ENCODE data around the gene ARSK. TPM values are rescaled to one million over a fixed set of nuclear protein-coding genes. Genes with fewer than 3 reads are reported as not detected.

ARSK gene
- total RNA-seq, 1 donor from 2014 or later, result 5.9 TPM

DNA sequence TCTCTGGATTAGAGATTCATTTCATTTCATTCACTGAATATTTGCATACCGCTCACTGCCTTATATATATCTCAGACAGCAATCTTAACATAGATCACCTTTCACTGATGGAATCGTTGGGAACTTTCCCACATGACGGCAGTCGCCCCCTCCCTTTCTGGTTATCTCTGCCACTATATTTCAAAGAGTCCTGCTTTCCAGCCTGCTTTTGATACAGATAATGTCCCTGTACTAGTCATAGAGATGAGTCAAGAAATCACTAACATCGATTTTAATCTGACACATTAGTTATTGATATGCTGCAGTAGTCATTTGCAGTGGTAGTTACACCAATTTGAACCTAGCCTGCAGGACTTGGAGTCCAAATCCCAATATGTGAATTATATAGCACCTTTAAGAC is 8.5 kb downstream of the ARSK start:
- DNase-seq (ENCODE audit: low spot score), result no peak

- DNase-seq (ENCODE audit: low spot score), result no peak
These were observed 9.5 kb downstream of the ARSK start for GRCh38 chr5:95564450-95564849.

GRCh38 chr5:95565280-95565920 is 10.5 kb downstream of the ARSK start:
- no peak for DNase-seq (ENCODE audit: low spot score)

- no peak for DNase-seq (ENCODE audit: low spot score)
These were observed 17.1 kb downstream of the ARSK start for GRCh38 chr5:95572016-95572415.

- no peak for DNase-seq (ENCODE audit: low spot score)
These were observed 26.7 kb downstream of the ARSK start for GRCh38 chr5:95581576-95581975.

DNA sequence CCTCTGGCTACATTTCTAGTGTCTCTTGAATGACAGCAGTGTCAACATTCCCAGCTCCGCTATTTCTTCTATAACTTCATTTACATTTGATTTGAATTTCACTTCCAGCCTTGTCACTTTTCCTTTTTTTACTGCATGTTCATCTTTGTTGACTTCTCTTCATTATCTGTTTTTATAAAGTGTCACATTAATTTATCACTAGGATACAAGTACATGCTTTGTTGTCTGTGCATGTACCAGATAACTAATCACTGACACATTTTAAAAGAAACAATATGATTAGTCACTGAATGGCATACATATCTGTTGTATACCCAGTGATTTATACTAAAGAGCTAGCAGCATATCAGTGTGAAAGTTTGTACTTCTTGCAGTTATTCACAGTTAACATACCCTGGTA is 29.1 kb downstream of the ARSK start:
- DNase-seq (ENCODE audit: low spot score), result no peak

DNA sequence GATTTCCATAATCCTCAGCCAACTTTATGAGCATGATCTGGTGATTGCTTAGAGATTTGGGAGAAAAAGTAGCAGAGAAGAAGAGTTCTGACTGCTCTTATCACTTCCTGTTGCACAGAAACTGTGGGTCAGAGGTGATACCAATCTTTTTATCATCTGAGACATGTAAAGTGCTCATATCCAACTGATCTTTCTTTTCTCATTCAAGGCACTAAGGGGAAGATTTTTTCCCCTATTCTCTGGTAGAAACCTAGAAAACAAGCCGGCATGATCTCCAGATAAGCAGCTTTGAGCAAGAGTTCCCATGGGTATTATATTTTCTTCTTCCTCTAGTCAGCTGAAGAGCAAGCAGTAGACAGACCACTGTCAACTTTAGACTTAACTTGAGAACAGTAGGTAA is 36.0 kb downstream of the ARSK start:
- no peak for DNase-seq (ENCODE audit: low spot score)

DNA sequence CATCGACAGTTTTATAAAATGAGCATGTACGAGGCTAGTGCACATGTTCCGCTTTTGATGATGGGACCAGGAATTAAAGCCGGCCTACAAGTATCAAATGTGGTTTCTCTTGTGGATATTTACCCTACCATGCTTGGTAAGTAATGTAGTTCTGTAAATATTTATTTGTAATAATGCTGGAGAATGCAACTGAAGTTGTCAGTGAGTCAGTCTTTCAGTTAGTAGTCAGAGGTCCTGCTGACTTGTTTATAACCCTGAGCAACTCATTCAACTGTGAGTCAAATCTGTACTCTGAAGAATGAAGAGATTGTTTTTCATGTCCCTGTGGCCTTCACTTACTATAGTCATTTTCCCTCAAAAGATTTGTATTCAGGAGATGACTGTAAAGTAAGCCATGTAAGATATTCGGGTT is 36.6 kb downstream of the ARSK start:
- DNase-seq (ENCODE audit: low spot score), result no peak

GRCh38 chr5:95595289-95595931 is 40.5 kb downstream of the ARSK start:
- DNase-seq (ENCODE audit: low spot score), result no peak

DNA sequence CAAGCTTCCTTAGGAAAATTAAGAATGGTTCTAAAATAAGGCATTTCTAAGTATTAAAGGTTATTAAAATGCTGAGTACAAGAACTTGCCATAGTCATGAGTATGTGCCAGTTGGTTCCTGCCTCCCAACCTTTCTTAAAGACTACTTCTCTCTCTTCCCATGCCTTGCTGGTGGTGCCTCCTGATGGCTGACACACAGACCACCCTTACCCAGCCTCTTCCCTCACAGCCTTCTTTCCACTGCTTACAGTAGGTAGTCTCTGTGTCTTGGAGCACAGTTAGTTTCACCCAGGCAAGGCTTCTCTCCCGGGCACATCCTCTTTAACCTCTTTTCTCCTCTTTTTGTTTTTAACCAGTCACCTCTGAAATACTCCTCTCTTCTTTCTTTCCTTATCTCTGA is 44.4 kb downstream of the ARSK start:
- DNase-seq (ENCODE audit: low spot score), result no peak

GRCh38 chr5:95600557-95600956 is 45.7 kb downstream of the ARSK start:
- DNase-seq (ENCODE audit: low spot score), result no peak

DNA sequence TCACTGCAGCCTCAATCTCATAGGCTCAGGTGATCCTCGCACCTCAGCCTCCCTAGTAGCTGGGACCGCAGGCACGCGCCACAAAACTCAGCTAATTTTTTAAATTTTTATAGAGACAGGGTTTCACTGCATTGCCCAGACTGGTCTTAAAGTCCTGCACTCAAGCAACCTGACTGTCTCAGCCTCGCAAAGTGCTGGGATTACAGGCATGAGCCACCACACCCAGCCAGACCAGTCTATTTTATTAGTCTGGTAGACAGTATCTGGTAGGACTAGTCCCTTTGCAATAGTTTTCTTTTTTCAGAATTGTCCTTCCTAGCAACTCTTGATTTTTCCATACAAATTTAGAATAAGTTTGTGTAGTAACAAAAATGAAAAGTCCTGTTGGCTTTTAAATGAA is 50.9 kb downstream of the ARSK start:
- no peak for DNase-seq (ENCODE audit: low spot score)

- no peak for DNase-seq (ENCODE audit: low spot score)
These were observed 51.5 kb downstream of the ARSK start for GRCh38 chr5:95606419-95606818.

DNA sequence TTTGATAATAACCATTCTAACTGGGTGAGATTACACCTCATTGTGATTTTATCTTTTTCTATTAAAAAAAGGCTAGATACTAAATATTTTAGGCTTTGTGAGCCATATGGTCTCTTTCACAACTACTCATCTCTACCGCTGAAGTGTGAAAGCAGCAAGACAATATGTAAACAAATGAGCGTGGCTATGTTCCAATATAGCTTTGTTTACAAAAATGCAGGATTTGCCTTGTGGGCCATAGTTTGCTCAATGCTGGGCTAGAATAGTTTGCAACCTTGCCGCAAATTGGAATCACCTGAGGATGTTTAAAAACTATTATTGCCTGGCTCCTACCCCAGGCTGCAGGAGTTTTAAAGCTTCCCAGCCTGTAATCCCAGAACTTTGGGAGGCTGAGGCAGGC is 54.8 kb downstream of the ARSK start:
- DNase-seq (ENCODE audit: low spot score), result no peak

GRCh38 chr5:95610546-95610945 is 55.6 kb downstream of the ARSK start:
- no peak for DNase-seq (ENCODE audit: low spot score)

DNA sequence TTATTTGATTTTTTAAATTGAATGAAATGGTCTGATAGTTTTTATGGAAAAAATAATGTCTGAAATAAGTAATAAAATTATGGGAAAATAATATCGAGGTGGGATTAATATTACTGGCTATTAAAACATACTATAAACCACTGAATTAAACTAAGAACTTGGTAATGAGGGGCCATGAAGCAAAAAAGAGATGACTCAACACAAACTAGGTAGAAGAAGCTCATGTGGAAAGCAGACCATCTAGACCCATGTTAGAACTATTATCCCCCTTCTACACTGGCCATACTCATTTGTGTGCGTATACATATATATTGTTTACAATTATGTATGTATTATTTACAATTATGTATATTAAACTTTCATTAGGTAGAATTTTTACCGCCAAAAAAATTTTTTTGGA is 56.5 kb downstream of the ARSK start:
- DNase-seq (ENCODE audit: low spot score), result no peak

- no peak for DNase-seq (ENCODE audit: low spot score)
These were observed 58.6 kb downstream of the ARSK start for GRCh38 chr5:95613514-95613913.

DNA sequence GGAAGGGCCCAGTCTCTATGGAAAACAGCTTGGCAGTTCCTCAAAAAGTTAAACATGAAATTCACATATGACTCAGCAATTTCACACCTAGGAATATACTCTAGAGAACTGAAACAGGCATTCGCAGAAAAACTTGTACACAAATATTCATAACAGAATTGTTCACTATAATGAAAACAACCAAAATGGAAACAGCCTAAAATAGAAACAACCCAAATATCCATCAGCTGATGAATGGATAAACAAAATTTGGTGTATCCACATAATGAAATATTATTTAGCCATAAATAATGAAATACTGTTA is 60.2 kb downstream of the ARSK start:
- DNase-seq (ENCODE audit: low spot score), result no peak

DNA sequence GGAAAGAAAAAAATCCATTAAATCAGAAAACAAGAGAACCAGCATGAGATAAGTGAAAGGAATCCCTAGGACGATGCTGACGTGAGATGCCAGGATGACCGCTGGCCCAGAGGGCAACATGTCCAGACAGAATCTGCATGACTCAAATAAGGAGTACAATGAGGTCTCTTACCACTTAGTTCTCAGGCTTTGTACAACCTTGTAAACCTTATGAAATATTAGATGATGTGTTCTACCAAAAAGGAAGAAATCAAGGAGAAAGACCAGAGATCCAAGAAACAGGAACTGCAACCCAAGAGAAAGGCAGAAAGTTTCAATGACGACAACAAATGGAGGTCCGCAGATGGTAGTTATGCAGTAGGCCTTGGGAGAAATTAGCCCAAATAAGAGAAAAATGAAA is 62.2 kb downstream of the ARSK start:
- no peak for DNase-seq (ENCODE audit: low spot score)

DNA sequence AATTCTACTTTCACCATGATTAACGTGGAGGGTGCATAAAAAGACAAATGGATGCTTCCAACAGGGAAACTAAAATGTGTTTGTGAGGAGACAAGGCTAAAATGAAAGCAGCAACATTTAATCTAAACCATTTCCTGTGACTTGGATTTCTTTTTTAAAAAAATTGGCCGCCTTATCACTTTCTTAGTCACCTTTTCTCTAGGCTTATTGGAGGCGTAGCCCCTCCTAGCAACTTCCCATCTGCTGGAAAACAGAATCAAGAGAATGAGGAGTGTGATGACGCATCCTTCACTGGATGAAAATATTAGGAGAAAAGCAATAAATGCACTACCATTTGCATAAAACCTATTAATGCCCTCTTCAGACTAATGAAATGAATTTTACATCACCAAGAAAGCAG is 64.2 kb downstream of the ARSK start:
- no peak for DNase-seq (ENCODE audit: low spot score)

DNA sequence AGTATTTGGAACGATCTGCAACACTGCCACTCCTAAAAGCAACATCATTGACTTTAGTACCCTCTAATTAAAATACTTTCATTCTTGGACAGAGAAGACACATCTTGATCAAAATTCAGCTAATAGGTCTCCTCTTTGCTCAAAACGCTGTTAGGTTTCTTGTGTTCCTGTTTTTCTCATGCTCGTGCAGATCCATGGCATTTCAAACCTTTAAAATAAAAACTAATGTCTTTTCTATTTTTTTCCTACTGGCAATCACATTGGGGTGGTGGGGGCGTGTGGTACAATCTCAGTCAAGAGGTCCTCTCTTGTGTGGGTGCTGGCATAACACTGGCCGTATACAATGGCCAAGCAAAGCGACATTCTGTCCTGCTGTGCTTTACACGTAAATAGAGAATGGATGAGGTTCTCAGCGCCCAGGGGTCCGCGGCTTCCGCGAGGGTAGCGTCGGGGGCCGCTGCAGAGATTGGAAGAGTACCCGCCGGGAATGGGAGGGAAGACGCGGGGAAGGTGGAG is 64.7 kb downstream of the ARSK start:
- DNase-seq (ENCODE audit: low spot score), result no peak

- DNase-seq (ENCODE audit: low spot score), result peak; percentile 23
These were observed 65.3 kb downstream of the ARSK start, which contains the start of gene GPR150 for GRCh38 chr5:95620030-95620869. GPR150 (plus strand) TSS chr5:95620087; CDS start chr5:95620276, 189 bp downstream.
